Gastrocnemius medialis (tissue), 4 donors: ENCODE measurements around the gene HOXC13. TPM values are rescaled to one million over a fixed set of nuclear protein-coding genes. Genes with fewer than 3 reads are reported as not detected.

Source experiments
- ATAC-seq, 2 donors: fragments of 150-250 bp; one replicate each; pipeline ENCODE4 v1.9.1; 2016
- DNase-seq, 2 donors: peaks; one replicate each; pipeline ENCODE4 v3.0.0-alpha.2; 2019
- H3K27ac ChIP-seq, 4 donors: fragments of 200-600 bp; sonication (generic); 1 replicate in 1 of 4; 2 replicates in 3 of 4; pipeline ENCODE4 v1.5.1; 2016 to 2018; ENCODE audit warnings: mild to moderate bottlenecking in 2 of 4, moderate library complexity in 1 of 4
- H3K27me3 ChIP-seq, 3 donors: fragments of 200-600 bp; sonication (generic) in 2 of 3; 1 replicate in 1 of 3; 2 replicates in 2 of 3; pipeline versions ENCODE4 v1.5.1 to v1.6.0; 2016 to 2019; ENCODE audit warnings: mild to moderate bottlenecking in 1 of 3, moderate library complexity in 1 of 3
- H3K36me3 ChIP-seq, 2 donors: fragments of 200-600 bp; sonication (generic) in 1 of 2; one replicate each; pipeline ENCODE4 v1.5.1; 2017 to 2018
- H3K4me1 ChIP-seq, 2 donors: fragments of 200-600 bp; sonication (generic) in 1 of 2; one replicate each; pipeline ENCODE4 v1.5.1; 2016 to 2017; ENCODE audit warnings: mild to moderate bottlenecking in 2 of 2
- H3K4me3 ChIP-seq, 4 donors: fragments of 200-600 bp; sonication (generic) in 3 of 4; 1 replicate in 1 of 4; 2 replicates in 3 of 4; pipeline ENCODE4 v1.5.1; 2016 to 2019; ENCODE audit warnings: mild to moderate bottlenecking in 2 of 4
- H3K9me3 ChIP-seq, 3 donors: fragments of 200-600 bp; sonication (generic) in 2 of 3; 1 replicate in 1 of 3; 2 replicates in 2 of 3; pipeline ENCODE4 v1.5.1; 2016 to 2019
- POLR2A ChIP-seq, 2 donors: fragments of 450-650 bp; IDR thresholded peaks; one replicate each; pipeline ENCODE4 v1.6.1; 2017; ENCODE audit warnings: antibody characterized with exemption in 2 of 2, mild to moderate bottlenecking in 2 of 2, moderate library complexity in 2 of 2
- in situ Hi-C, 4 donors: fragments of 200-750 bp; cut with MboI; loops; one replicate each; pipeline versions ENCODE4 v1.15.0 to v1.8.0; 2017; ENCODE audit warnings: low sequenced_read_pairs in 4 of 4
- intact Hi-C: fragments of 100-400 bp; cut with DNase I; formaldehyde crosslinking; loops from one replicate; pipeline ENCODE4 v1.15.1; 2023; ENCODE audit warnings: low total_unique reads
- total RNA-seq, 4 donors: library from RNA; depleted of rRNA; stranded (reverse); fragments of >200 nt; gene quantifications; one replicate each; pipeline versions ENCODE4 v1.1.0 to v1.2.3, GENCODE V29; 2016
- TF ChIP-seq, protein P1 (sequence below), 5 experiments: fragments of 450-650 bp in 3 of 5; fragments of 200-600 bp in 2 of 5; sonication (generic) in 2 of 5; IDR thresholded peaks in 4 of 5; conservative IDR thresholded peaks in 1 of 5; 1 replicate in 4 of 5; 2 replicates in 1 of 5; pipeline ENCODE4 v1.5.1; 2016 to 2019; ENCODE audit warnings: antibody characterized with exemption in 5 of 5, mild to moderate bottlenecking in 3 of 5, moderate library complexity in 3 of 5

The HOXC13 gene
- total RNA-seq, 4 donors from 2014 or later, result 0.10 to 0.33 TPM; not detected in 2

DNA sequence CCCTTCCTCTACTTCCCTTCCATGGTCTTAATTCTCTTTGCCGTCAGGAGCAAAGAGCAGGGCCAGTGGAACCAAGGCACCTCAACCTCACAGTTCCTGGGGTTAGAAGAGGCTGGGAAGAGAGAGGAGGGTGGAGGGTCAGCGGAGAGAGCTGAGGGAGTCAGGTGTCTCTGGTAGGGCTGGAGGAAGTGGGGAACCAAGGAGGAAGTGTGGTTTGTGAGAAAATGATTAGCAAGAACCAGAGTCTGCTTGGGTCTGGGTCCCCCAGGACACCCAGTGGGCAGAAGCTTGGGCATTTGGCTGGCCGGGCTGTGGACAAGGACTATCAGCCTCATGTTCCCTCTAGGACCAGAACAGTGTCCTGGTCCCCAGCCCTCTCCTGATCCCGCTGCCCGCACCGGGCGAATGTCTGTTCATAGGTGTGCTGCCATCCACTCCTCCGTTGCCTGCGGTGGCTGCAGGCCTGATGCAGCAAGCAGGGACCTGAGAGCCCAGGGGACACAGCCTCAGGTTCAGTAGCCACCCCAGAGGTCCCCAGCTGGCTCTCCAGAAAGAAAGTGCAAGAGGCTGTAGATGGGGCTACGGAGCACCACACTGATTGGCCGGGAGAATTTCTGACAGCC lies 18.4 kb downstream of the HOXC13 start:
- no peaks in the 10 kb centered on the region for H3K9me3 ChIP-seq
- in situ Hi-C loops (no loop called here), intact Hi-C loops (no loop called here)
- TF ChIP-seq, protein P1, sequence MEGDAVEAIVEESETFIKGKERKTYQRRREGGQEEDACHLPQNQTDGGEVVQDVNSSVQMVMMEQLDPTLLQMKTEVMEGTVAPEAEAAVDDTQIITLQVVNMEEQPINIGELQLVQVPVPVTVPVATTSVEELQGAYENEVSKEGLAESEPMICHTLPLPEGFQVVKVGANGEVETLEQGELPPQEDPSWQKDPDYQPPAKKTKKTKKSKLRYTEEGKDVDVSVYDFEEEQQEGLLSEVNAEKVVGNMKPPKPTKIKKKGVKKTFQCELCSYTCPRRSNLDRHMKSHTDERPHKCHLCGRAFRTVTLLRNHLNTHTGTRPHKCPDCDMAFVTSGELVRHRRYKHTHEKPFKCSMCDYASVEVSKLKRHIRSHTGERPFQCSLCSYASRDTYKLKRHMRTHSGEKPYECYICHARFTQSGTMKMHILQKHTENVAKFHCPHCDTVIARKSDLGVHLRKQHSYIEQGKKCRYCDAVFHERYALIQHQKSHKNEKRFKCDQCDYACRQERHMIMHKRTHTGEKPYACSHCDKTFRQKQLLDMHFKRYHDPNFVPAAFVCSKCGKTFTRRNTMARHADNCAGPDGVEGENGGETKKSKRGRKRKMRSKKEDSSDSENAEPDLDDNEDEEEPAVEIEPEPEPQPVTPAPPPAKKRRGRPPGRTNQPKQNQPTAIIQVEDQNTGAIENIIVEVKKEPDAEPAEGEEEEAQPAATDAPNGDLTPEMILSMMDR (IDR thresholded peaks at IDR 0.05 in 4 of 5, conservative IDR thresholded peaks at IDR 0.05 in 1 of 5), result no peak
- TF ChIP-seq POLR2A (IDR thresholded peaks at IDR 0.05), result no peak
- H3K36me3 ChIP-seq, result no peaks in the 10 kb centered on the region
- ATAC-seq (no peak), DNase-seq (no peak)
- no peak overlapping the region for H3K4me3 ChIP-seq
- H3K4me1 ChIP-seq, result no peaks in the 10 kb centered on the region
- no peak overlapping the region for H3K27ac ChIP-seq
- H3K27me3 ChIP-seq, result peaks cover 92 to 100% (median 92%) of the 10 kb centered on the region in 3 donors

DNA sequence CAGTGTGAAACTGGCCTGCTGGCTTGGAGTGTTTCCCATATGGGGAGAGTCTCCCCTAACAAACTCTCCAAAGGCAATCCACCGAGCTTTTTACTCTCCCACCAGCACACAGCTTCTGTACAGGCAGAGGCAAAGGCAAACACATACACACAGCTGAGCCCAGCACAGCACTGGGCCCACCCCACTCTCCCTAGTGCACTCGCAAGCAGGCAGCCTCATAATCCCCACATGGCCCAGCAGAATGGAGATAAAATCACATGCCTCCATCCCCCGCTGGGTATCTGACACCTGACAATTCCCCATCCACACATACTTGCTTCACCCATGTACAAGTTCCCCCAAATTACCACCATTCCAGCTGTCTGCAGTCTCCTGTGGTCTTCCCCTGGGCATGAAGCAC lies 19.5 kb downstream of the HOXC13 start:
- intact Hi-C loops (no loop called here), in situ Hi-C loops (no loop called here)
- H3K36me3 ChIP-seq, result no peaks in the 10 kb centered on the region
- TF ChIP-seq POLR2A (IDR thresholded peaks at IDR 0.05), result no peak
- TF ChIP-seq, protein P1 (IDR thresholded peaks at IDR 0.05 in 4 of 5, conservative IDR thresholded peaks at IDR 0.05 in 1 of 5), result no peak
- no peak overlapping the region for H3K27ac ChIP-seq
- no peaks in the 10 kb centered on the region for H3K9me3 ChIP-seq
- DNase-seq (no peak), ATAC-seq (no peak)
- peaks cover 92 to 100% (median 93%) of the 10 kb centered on the region in 3 donors for H3K27me3 ChIP-seq
- no peak overlapping the region for H3K4me3 ChIP-seq
- H3K4me1 ChIP-seq, result no peaks in the 10 kb centered on the region

DNA sequence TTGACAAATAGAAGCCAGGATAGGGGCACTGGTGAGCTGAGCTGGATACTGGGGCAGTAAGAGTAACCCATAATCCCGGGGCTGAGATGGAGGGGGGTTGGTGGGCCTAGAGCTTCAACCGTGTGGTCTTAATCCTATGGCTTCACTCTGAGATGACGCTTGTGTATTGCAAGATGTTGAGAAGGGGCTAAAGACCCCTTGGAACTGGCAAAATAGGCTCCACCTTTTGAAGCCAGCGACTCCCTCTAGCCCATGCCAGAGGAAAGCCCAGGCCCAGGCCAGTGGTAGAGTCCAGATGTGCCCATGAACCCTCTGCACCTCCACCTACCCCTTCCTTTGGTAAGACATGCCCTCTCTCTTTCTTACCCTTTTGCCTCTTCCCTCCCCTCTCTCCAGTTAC lies 20.7 kb downstream of the HOXC13 start:
- Histone ChIP-seq H3K4me3 (no peak overlapping the region), H3K27me3 (peaks cover 93 to 99% (median 93%) of the 10 kb centered on the region in 3 donors), H3K4me1 (peaks cover 0 to 5% of the 10 kb centered on the region in 2 donors), H3K9me3 (no peaks in the 10 kb centered on the region), H3K36me3 (no peaks in the 10 kb centered on the region), H3K27ac (no peak overlapping the region)
- in situ Hi-C loops (no loop called here), intact Hi-C loops (no loop called here)
- ATAC-seq, result no peak
- TF ChIP-seq, protein P1 (IDR thresholded peaks at IDR 0.05 in 4 of 5, conservative IDR thresholded peaks at IDR 0.05 in 1 of 5), result no peak
- TF ChIP-seq POLR2A (IDR thresholded peaks at IDR 0.05), result no peak
- no peak for DNase-seq

DNA sequence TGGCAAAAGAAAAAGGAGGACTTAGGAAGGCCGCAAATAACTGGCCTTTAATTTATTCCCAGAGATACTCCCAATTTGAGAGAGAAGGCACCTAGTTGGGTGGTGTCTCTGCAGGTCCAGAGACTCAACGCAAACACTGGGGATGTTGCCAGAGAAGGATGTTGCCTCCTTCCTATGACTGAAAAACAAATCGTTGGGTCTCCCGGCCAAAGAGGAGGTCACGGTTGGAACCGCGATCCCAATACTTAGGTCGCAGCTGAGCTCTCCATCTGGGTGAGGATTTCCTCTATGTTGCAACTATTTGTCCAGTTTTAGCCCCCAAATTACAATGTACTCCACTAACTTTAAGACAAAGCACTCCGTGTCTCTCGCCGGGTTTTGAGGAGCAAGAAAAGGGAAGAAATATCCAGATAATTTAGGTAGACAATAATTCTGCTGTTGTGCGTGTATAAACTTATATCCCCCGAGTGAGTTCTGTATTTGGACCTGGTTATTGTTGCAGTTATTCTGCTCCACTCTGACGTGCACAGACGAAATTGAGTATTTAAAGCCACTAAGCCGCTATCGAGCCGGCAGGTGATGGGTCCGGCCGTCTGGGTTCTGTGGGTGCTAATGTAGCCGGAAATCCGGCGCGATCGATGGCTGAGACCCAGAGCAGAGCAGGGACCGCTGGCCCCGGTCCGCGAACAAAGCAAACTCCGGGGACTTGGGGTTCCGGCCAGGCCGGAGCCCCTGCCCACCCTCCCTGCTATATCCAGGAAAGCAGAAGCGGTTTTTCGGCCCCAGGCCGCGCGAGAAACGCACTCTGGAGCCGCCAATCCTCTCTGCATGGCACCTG lies 21.8 kb downstream of the HOXC13 start:
- Histone ChIP-seq H3K27me3 (peaks cover 93 to 99% (median 95%) of the 10 kb centered on the region in 3 donors), H3K9me3 (no peaks in the 10 kb centered on the region), H3K4me3 (peak overlapping the region in 3 of 4 donors; percentile 14 to 46 (median 26)), H3K27ac (peak overlapping the region in 1 of 4 donors; percentile 27), H3K36me3 (no peaks in the 10 kb centered on the region), H3K4me1 (peaks cover 0 to 5% of the 10 kb centered on the region in 2 donors)
- TF ChIP-seq, protein P1 (IDR thresholded peaks at IDR 0.05 in 4 of 5, conservative IDR thresholded peaks at IDR 0.05 in 1 of 5), result no peak
- TF ChIP-seq POLR2A (IDR thresholded peaks at IDR 0.05), result no peak
- ATAC-seq (no peak), DNase-seq (no peak)
- intact Hi-C loops, result no loop called here
- in situ Hi-C loops, result no loop called here
